Natural killer cell (primary cell): ENCODE measurements around the gene ARL14EPL. TPM values are rescaled to one million over a fixed set of nuclear protein-coding genes. Genes with fewer than 3 reads are reported as not detected.

Experiments used
- ATAC-seq, 3 donors: fragments of 150-1000 bp in 2 of 3; fragments of 200-7000 bp in 1 of 3; cut with Tn5 transposase; 1 replicate in 1 of 3; 2 replicates in 2 of 3; pipeline ENCODE4 v1.10.0; 2021; ENCODE audit warnings: mild to moderate bottlenecking in 2 of 3, moderate library complexity in 2 of 3
- DNase-seq, 2 donors: peaks; one replicate each; pipeline versions ENCODE4 v3.0.0 to v3.0.0-alpha.2; 2013 to 2021; ENCODE audit warnings: mixed read lengths in 1 of 2
- H3K27ac ChIP-seq: one replicate; pipeline ENCODE4 v1.5.1; 2013; ENCODE audit warnings: mild to moderate bottlenecking, low read length
- H3K27me3 ChIP-seq: one replicate; pipeline ENCODE4 v1.6.1; 2013; ENCODE audit warnings: low read length; ENCODE audit not compliant: control insufficient read depth, insufficient read depth
- H3K36me3 ChIP-seq: one replicate; pipeline ENCODE4 v1.6.1; 2013; ENCODE audit warnings: low read length; ENCODE audit not compliant: control insufficient read depth, insufficient read depth
- H3K4me1 ChIP-seq: one replicate; pipeline ENCODE4 v1.6.1; 2013; ENCODE audit warnings: low read length; ENCODE audit not compliant: control insufficient read depth, insufficient read depth
- H3K4me3 ChIP-seq: one replicate; pipeline ENCODE4 v1.5.1; 2013; ENCODE audit warnings: low read length
- H3K9me3 ChIP-seq: one replicate; pipeline ENCODE4 v1.6.1; 2013; ENCODE audit warnings: low read length; ENCODE audit not compliant: control insufficient read depth, insufficient read depth
- H3K27ac Mint-ChIP-seq, 2 donors: one replicate each; pipeline ENCODE4 v1.8.0; 2022; ENCODE audit warnings: mild to moderate bottlenecking in 2 of 2, mixed read lengths in 2 of 2, moderate library complexity in 1 of 2
- H3K27me3 Mint-ChIP-seq, 2 donors: one replicate each; pipeline ENCODE4 v1.8.0; 2022; ENCODE audit warnings: low read depth in 2 of 2, mixed read lengths in 2 of 2
- H3K36me3 Mint-ChIP-seq: one replicate; pipeline ENCODE4 v1.8.0; 2022; ENCODE audit warnings: mixed read lengths
- H3K4me1 Mint-ChIP-seq, 2 donors: one replicate each; pipeline ENCODE4 v1.8.0; 2022; ENCODE audit warnings: mixed read lengths in 2 of 2
- H3K4me3 Mint-ChIP-seq: one replicate; pipeline ENCODE4 v1.8.0; 2022; ENCODE audit warnings: mild to moderate bottlenecking, moderate library complexity, mixed read lengths
- H3K9me3 Mint-ChIP-seq, 2 donors: one replicate each; pipeline ENCODE4 v1.8.0; 2022; ENCODE audit warnings: mixed read lengths in 2 of 2
- CTCF ChIP-seq: fragments of 200-600 bp; IDR thresholded peaks from one replicate; pipeline ENCODE4 v1.8.0; 2022; ENCODE audit warnings: antibody characterized with exemption
- WGBS: methylation state at CpG from one replicate; pipeline ENCODE4 v1.1.7; 2013; ENCODE audit warnings: missing lambda C conversion rate; ENCODE audit not compliant: insufficient coverage; 5-methylcytosine and 5-hydroxymethylcytosine counted together
- intact Hi-C: fragments of 100-400 bp; cut with micrococcal nuclease; formaldehyde crosslinking; loops from one replicate; pipeline ENCODE4 v1.14.2; 2022
- total RNA-seq, 4 donors: library from RNA; stranded (reverse); fragments of 120-200 nt in 1 of 4; gene quantifications; one replicate each; pipeline versions ENCODE4 v1.2.3 to v1.2.4, GENCODE V29; 2013 to 2022

ARL14EPL gene
- not detected for total RNA-seq
- total RNA-seq (2013) = 0.16 TPM

GRCh38 chr5:116032094-116032517, at the start of gene ARL14EPL:
TSS of gene ARL14EPL (plus strand) at chr5:116032472. CDS start at chr5:116051466, 18,994 bp downstream.
- intact Hi-C loops = no loop called here
- H3K36me3 ChIP-seq = no peaks in the 10 kb centered on the region
- WGBS = 80% methylated on average over 6 of the region's 9 CpGs
- DNase-seq = peak in 1 of 2 donors; percentile 19
- no peaks in the 10 kb centered on the region for H3K27me3 ChIP-seq
- ATAC-seq = peak; percentile 18 to 55 (median 50)
- H3K36me3 Mint-ChIP-seq = no peaks in the 10 kb centered on the region
- no peak within 1 kb of the TSS for H3K27ac ChIP-seq
- H3K4me3 Mint-ChIP-seq = no peak within 1 kb of the TSS
- H3K9me3 Mint-ChIP-seq = no peaks in the 10 kb centered on the region
- peaks cover 4% of the 10 kb centered on the region for H3K4me1 ChIP-seq
- H3K4me3 ChIP-seq = no peak within 1 kb of the TSS
- TF ChIP-seq CTCF = no peak
- H3K27me3 Mint-ChIP-seq = peaks cover 8 to 12% of the 10 kb centered on the region in 2 donors
- H3K9me3 ChIP-seq = no peaks in the 10 kb centered on the region
- H3K4me1 Mint-ChIP-seq = peaks cover 5 to 6% of the 10 kb centered on the region in 2 donors
- no peak within 1 kb of the TSS for H3K27ac Mint-ChIP-seq

GRCh38 chr5:115983519-115983918, 48.8 kb upstream of the ARL14EPL start:
- intact Hi-C loops = no loop called here
- no peak overlapping the region for H3K27ac ChIP-seq
- no peaks in the 10 kb centered on the region for H3K9me3 ChIP-seq
- peaks cover 12 to 40% of the 10 kb centered on the region in 2 donors for H3K27me3 Mint-ChIP-seq
- H3K36me3 Mint-ChIP-seq = no peaks in the 10 kb centered on the region
- no peaks in the 10 kb centered on the region for H3K36me3 ChIP-seq
- no peak overlapping the region for H3K4me3 ChIP-seq
- no peaks in the 10 kb centered on the region for H3K4me1 Mint-ChIP-seq
- H3K4me3 Mint-ChIP-seq = no peak overlapping the region
- H3K9me3 Mint-ChIP-seq = no peaks in the 10 kb centered on the region
- ATAC-seq = no peak
- H3K27me3 ChIP-seq = no peaks in the 10 kb centered on the region
- DNase-seq = no peak
- WGBS = 92% methylated on average over 1 of the region's 1 CpG
- H3K27ac Mint-ChIP-seq = no peak overlapping the region
- TF ChIP-seq CTCF = no peak
- no peaks in the 10 kb centered on the region for H3K4me1 ChIP-seq

- no peak for DNase-seq
- intact Hi-C loops = no loop called here
- H3K36me3 Mint-ChIP-seq = no peaks in the 10 kb centered on the region
Observed at GRCh38 chr5:115985802-115986757, 46.2 kb upstream of the ARL14EPL start.

More at GRCh38 chr5:115985802-115986757, 46.2 kb upstream of the ARL14EPL start:
- H3K9me3 Mint-ChIP-seq = no peaks in the 10 kb centered on the region
- Histone ChIP-seq H3K9me3 (no peaks in the 10 kb centered on the region), H3K4me3 (no peak overlapping the region), H3K27me3 (no peaks in the 10 kb centered on the region), H3K36me3 (no peaks in the 10 kb centered on the region), H3K4me1 (no peaks in the 10 kb centered on the region), H3K27ac (no peak overlapping the region)
- H3K4me1 Mint-ChIP-seq = no peaks in the 10 kb centered on the region
- TF ChIP-seq CTCF = no peak
- WGBS = 95% methylated on average over 9 of the region's 10 CpGs
- H3K4me3 Mint-ChIP-seq = no peak overlapping the region
- ATAC-seq = no peak
- peaks cover 6 to 23% of the 10 kb centered on the region in 2 donors for H3K27me3 Mint-ChIP-seq
- H3K27ac Mint-ChIP-seq = no peak overlapping the region
